GM12875 (cell line): Measurements from ENCODE around the gene CDC42BPG.

Experiments used
- H3K4me3 ChIP-seq: one replicate; pipeline ENCODE4 v1.5.1; 2011; ENCODE audit warnings: low read depth, low read length, control low read depth
- TF ChIP-seq, protein P1 (sequence below): IDR thresholded peaks from 2 replicates; pipeline ENCODE4 v1.5.1; 2011; ENCODE audit warnings: low read depth, mild to moderate bottlenecking, control low read depth, inconsistent platforms, low read length, moderate library complexity, borderline replicate concordance; ENCODE audit not compliant: insufficient read depth

Gene CDC42BPG

DNA sequence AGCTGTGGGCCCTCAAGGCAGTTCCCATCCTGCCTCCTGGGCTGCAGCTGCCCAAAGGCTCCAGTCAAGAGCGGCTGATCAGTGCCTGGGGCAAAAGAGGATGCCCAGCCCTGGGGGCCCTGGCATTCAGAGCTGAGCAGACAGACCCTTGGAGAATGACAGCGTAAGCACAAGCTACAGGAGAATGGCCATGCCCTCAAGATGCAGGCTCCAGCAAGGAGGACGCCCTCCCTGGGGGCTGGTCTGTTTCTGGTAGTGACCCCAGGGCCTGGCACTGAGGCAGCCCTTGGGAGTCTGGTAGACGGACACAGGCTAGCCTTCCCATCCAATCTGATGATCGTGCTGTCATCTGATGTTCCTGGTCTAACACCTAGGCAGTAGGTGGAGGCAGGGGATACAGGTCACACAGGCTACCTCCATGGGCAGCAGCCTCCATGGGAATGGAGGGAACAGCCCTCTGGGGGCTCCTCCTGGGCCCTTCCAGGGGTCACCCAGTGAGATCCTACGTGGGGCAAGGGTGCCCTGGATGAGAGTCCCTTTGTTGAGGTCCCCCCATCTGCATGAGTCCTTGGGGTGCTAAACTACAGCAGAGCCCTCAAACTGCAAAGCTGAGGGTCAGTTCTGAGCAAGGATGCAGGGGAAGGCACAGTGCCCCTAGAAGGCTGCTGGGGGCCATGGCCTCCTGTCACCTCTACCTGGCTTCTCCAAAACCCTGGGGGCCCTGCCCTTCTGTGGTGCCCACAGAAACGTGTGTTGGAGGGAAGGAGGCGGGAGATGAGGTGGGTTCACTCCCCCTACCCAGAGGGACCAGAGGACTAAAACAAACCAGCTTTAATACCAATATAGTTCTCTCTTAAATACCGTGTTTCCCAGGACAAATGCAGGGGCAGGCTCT is 55.9 kb downstream of the CDC42BPG start:
- no peak overlapping the region for H3K4me3 ChIP-seq
- TF ChIP-seq, protein P1, sequence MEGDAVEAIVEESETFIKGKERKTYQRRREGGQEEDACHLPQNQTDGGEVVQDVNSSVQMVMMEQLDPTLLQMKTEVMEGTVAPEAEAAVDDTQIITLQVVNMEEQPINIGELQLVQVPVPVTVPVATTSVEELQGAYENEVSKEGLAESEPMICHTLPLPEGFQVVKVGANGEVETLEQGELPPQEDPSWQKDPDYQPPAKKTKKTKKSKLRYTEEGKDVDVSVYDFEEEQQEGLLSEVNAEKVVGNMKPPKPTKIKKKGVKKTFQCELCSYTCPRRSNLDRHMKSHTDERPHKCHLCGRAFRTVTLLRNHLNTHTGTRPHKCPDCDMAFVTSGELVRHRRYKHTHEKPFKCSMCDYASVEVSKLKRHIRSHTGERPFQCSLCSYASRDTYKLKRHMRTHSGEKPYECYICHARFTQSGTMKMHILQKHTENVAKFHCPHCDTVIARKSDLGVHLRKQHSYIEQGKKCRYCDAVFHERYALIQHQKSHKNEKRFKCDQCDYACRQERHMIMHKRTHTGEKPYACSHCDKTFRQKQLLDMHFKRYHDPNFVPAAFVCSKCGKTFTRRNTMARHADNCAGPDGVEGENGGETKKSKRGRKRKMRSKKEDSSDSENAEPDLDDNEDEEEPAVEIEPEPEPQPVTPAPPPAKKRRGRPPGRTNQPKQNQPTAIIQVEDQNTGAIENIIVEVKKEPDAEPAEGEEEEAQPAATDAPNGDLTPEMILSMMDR: no peak

DNA sequence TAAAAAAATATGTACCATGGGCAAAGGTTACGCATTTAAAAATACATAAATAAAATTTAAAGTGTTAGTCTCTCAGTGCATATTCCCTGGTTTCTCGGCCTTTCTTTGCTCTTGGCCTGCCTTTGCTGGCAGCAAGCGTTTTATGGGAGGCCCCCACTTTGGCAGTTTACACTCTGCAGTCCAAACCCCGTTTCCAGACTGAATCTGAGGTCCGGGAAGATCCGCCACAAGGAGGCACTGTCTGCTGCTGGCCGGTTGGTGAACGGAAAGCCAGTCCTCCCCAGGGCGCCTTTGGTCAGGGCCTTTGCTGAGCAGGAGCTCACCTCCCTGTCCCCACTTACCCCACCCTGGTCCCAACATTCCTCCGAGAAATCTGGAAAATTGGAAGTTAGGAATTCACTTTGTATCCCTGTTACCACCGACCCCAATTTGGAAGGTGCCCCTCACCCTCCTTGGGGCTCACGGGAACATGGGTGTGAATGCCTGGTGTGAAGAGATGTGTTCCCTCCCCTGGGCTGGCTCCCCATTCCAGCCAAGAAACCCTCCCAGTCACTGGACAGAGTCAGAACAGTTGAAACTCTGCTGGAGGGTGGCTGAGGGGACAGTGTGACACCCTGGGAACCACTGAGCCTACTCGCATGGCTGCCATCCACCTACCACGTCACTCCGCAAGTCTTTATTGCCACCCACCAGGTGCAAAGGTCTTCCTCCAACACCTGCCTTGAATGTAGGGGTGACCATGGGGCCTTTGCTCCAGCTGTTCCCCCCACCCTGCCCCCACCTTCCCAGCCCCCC is 56.7 kb downstream of the CDC42BPG start:
- no peak overlapping the region for H3K4me3 ChIP-seq
- TF ChIP-seq, protein P1: peak; percentile 85

DNA sequence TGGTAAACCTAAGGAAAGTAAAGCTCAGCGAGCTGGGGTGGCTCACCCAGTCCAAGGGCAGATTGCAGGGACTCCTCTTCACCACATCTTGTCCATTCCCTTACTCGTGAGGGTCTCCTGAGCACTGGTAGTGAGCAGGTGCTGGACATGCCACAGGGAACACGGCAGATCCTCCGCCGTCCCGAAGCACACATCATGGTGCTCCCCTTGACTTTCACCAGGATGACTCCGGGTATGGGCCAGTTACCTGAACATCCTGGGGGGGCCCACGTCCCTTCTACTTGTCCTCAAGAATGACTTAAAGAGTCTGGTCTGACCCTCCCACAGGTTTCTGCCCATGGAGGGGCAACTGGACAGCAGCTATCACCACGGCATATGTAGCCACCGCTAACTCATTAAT is 58.1 kb downstream of the CDC42BPG start:
- TF ChIP-seq, protein P1: no peak
- H3K4me3 ChIP-seq: no peak overlapping the region

DNA sequence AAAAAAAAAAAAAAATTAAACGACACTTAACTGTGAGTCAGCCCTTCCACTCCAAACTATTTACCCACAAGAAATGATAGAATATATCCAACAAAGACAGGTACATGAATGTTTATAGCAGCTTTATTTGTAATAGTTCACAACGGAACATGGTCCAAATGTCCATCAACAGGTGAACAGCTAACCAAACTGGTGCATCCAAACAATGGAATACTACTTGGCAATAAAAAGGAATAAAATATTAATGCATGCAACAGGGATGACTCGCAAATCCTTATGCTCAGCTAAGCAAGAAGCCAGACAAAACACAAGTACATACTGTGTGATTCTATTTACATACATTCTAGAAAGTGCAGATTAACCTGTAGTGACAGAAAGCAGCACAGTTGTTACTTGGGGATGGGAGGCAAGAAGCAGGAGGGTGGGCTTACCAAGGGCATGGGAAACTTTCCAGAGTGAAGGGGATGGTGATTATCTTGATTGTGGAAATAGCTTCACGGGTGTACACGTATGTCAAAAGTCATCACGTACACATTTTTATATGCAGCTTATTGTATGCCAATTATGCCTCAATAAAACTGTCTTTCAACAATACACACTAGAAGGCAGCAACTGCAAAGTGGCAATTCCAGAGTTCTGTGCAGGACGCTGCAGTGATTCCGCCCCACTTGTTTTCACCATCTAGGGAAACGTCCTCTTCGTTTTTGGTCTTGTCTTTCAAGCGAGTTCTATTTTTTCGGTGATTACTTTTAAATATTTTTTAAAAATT is 59.5 kb downstream of the CDC42BPG start:
- TF ChIP-seq, protein P1: no peak
- H3K4me3 ChIP-seq: no peak overlapping the region

DNA sequence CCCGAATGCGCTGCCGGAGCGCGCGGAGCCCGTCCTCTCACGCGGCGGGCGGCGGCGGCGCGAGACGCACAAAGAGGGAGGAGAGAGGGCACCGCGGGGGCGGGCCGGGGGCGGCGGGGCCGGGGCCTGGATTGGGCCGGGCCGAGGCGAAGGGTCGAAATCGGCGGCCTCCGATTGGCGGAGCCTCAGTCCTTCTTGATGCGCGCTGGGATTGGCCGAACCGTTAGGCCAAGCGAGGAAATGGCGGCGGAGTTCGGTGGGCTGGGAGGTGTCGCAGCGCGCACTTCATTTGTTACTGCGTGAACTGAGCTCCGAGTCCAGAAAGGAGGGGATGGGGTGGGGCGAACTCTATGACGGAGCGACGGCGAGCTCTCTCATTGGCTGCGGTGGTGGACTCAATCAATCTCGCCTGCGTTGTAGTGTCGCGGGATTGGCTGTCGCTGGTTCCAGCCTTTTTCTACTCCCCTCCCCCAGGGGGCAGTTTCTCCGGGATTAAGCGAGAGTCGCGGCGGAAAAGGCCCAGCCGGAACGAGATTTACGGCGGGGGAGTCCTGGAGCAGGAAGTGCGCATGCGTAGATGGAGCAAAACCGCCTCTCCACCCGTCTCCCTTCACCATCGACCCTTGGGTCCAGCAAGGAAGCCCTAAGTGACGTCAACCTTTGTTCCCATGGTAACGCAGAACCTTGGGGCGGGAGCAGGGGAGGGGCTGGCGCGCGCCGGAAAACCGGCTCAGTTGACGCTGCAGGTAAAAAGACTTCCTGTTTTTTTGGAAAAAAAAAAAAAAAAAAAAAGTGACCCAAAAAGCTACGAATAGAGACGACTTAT is 65.8 kb downstream of the CDC42BPG start, which contains the start of gene SF1:
TSS of gene SF1 (minus strand) at position 70 of the 826 bp plus-strand sequence. CDS start 150 bp downstream, outside the sequence.
- TF ChIP-seq, protein P1: no peak
- peak within 1 kb of the TSS; percentile 99 for H3K4me3 ChIP-seq

DNA sequence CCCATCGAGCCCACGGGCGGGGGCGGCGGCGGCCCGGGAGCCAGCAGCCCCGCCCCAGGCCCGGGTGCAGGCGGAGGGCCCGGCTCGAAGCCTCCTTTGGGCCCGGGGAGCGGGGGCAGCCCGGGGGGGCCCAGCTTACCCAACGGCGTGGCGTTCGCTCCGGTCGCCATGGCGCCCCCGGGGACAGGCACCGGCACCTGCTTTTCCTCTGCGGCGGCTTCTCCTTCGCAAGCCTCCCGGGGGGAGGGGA is 66.3 kb downstream of the CDC42BPG start:
- TF ChIP-seq, protein P1: no peak
- H3K4me3 ChIP-seq: peak overlapping the region; percentile 99
